H1 (cell line): ENCODE data around the gene PARD3. TPM values are rescaled to one million over a fixed set of nuclear protein-coding genes. Genes with fewer than 3 reads are reported as not detected.

Source experiments
- CTCF ChIA-PET: fragments of 300-600 bp; sonication (Branson Sonifier 250); formaldehyde crosslinking; loops from one replicate; lab custom pipeline; 2021; ENCODE audit not compliant: partially characterized antibody; lab: Charles Lee
- POLR2A ChIA-PET: fragments of 300-600 bp; sonication (Branson Sonifier 250); formaldehyde crosslinking; loops from one replicate; lab custom pipeline; 2021; ENCODE audit warnings: inconsistent platforms; ENCODE audit not compliant: partially characterized antibody; lab: Charles Lee
- DNase-seq, 2 experiments: peaks; one replicate each; pipeline versions ENCODE4 v3.0.0 to v3.0.0-alpha.2; 2010 to 2022; ENCODE audit warnings: low spot score in 2 of 2, low read depth in 1 of 2, mixed read lengths in 1 of 2
- FAIRE-seq: peaks from 2 replicates; lab custom pipeline; 2011; peaks lifted over from hg19 to GRCh38; lab: Jason Lieb, UNC
- H2AFZ ChIP-seq: 2 replicates; pipeline ENCODE4 v1.8.1; 2012; ENCODE audit warnings: low read length, inconsistent platforms
- H2AK5ac ChIP-seq: 2 replicates; pipeline ENCODE4 v1.6.1; 2013; ENCODE audit warnings: low read depth, low read length
- H2BK120ac ChIP-seq: replicated peaks from 2 replicates; pipeline ENCODE3; 2013; ENCODE audit warnings: low read depth, low read length, inconsistent platforms
- H2BK12ac ChIP-seq: 2 replicates; pipeline ENCODE4 v1.6.1; 2013; ENCODE audit warnings: low read depth, low read length
- H2BK15ac ChIP-seq: 2 replicates; pipeline ENCODE4 v1.6.1; 2013; ENCODE audit warnings: low read length
- H2BK20ac ChIP-seq: 2 replicates; pipeline ENCODE4 v1.6.1; 2013; ENCODE audit warnings: low read length
- H2BK5ac ChIP-seq: 2 replicates; pipeline ENCODE4 v1.6.1; 2013; ENCODE audit warnings: low read depth, low read length
- H3K14ac ChIP-seq: 2 replicates; pipeline ENCODE4 v1.6.1; 2013; ENCODE audit warnings: inconsistent platforms; ENCODE audit not compliant: insufficient read length
- H3K18ac ChIP-seq: 2 replicates; pipeline ENCODE4 v1.6.1; 2013; ENCODE audit warnings: low read length; ENCODE audit errors: extremely low read depth
- H3K23ac ChIP-seq: 2 replicates; pipeline ENCODE4 v1.6.1; 2013; ENCODE audit warnings: inconsistent platforms; ENCODE audit not compliant: insufficient read length
- H3K23me2 ChIP-seq: 2 replicates; pipeline ENCODE4 v1.6.1; 2013; ENCODE audit warnings: low read depth, low read length
- H3K27ac ChIP-seq: 2 replicates; pipeline ENCODE4 v1.6.1; 2011; ENCODE audit warnings: low read depth, low read length, inconsistent platforms
- H3K27me3 ChIP-seq, 4 experiments: replicated peaks in 1 of 4; 1 replicate in 1 of 4; 2 replicates in 3 of 4; pipeline versions ENCODE4 v1.6.1 to v1.8.1; 2011 to 2013; ENCODE audit warnings: low read length in 3 of 4, mild to moderate bottlenecking in 3 of 4, inconsistent platforms in 2 of 4, mixed read lengths in 2 of 4, moderate library complexity in 1 of 4; ENCODE audit not compliant: control insufficient read depth in 3 of 4, insufficient read depth in 3 of 4; ENCODE audit errors: extremely low read depth in 1 of 4
- H3K36me3 ChIP-seq, 4 experiments: 2 replicates each; pipeline versions ENCODE4 v1.6.1 to v1.8.1; 2011 to 2013; ENCODE audit warnings: mild to moderate bottlenecking in 4 of 4, low read length in 3 of 4, moderate library complexity in 2 of 4, control low read depth in 1 of 4, inconsistent platforms in 1 of 4; ENCODE audit not compliant: insufficient read depth in 4 of 4, control insufficient read depth in 2 of 4
- H3K4ac ChIP-seq: replicated peaks from 2 replicates; pipeline ENCODE3; 2013; ENCODE audit warnings: low read length, low read depth, mixed read lengths, inconsistent platforms; ENCODE audit not compliant: insufficient read length
- H3K4me1 ChIP-seq, 4 experiments: replicated peaks in 1 of 4; 1 replicate in 1 of 4; 2 replicates in 3 of 4; pipeline versions ENCODE4 v1.6.1 to v1.8.1; 2011 to 2013; ENCODE audit warnings: low read length in 3 of 4, inconsistent platforms in 2 of 4, mixed read lengths in 1 of 4; ENCODE audit not compliant: insufficient read depth in 4 of 4, control insufficient read depth in 3 of 4
- H3K4me2 ChIP-seq, 2 experiments: 2 replicates each; pipeline versions ENCODE4 v1.6.1 to v1.8.1; 2011 to 2013; ENCODE audit warnings: low read depth in 2 of 2, low read length in 2 of 2, control low read depth in 1 of 2, inconsistent platforms in 1 of 2, mild to moderate bottlenecking in 1 of 2; ENCODE audit not compliant: insufficient read depth in 1 of 2
- H3K4me3 ChIP-seq, 4 experiments: fragments of 200-600, 300-600 bp in 1 of 4; sonication (generic), shearing (Covaris generic), sonication (Bioruptor Twin) in 1 of 4; 2 replicates each; pipeline versions ENCODE4 v1.5.1 to v1.8.1; 2011 to 2016; ENCODE audit warnings: low read length in 4 of 4, low read depth in 3 of 4, control low read depth in 2 of 4, inconsistent platforms in 2 of 4, mild to moderate bottlenecking in 2 of 4, mixed read lengths in 1 of 4, moderate library complexity in 1 of 4; ENCODE audit not compliant: insufficient read depth in 2 of 4; ENCODE audit errors: extremely low read depth in 1 of 4
- H3K56ac ChIP-seq: replicated peaks from 2 replicates; pipeline ENCODE3; 2013; ENCODE audit warnings: low read depth, mild to moderate bottlenecking, mixed read lengths, low read length, inconsistent platforms; ENCODE audit not compliant: insufficient read length
- H3K79me1 ChIP-seq: 2 replicates; pipeline ENCODE4 v1.6.1; 2013; ENCODE audit warnings: low read depth, low read length, control low read depth
- H3K79me2 ChIP-seq, 2 experiments: 2 replicates each; pipeline versions ENCODE4 v1.6.1 to v1.8.1; 2012 to 2013; ENCODE audit warnings: low read length in 2 of 2, mild to moderate bottlenecking in 2 of 2, inconsistent platforms in 1 of 2; ENCODE audit not compliant: insufficient read depth in 2 of 2, control insufficient read depth in 1 of 2
- H3K9ac ChIP-seq, 4 experiments: replicated peaks in 1 of 4; 1 replicate in 1 of 4; 2 replicates in 3 of 4; pipeline versions ENCODE4 v1.6.1 to v1.8.1; 2011 to 2013; ENCODE audit warnings: low read depth in 3 of 4, low read length in 3 of 4, control low read depth in 2 of 4, mild to moderate bottlenecking in 2 of 4, moderate library complexity in 2 of 4, inconsistent platforms in 1 of 4; ENCODE audit errors: extremely low read depth in 1 of 4
- H3K9me3 ChIP-seq, 2 experiments: 2 replicates each; pipeline versions ENCODE4 v1.6.1 to v1.8.1; 2012 to 2013; ENCODE audit warnings: mild to moderate bottlenecking in 2 of 2, moderate library complexity in 2 of 2, control low read depth in 1 of 2, inconsistent platforms in 1 of 2, low read depth in 1 of 2, low read length in 1 of 2, mixed read lengths in 1 of 2; ENCODE audit not compliant: insufficient read depth in 2 of 2
- H4K20me1 ChIP-seq, 2 experiments: replicated peaks in 1 of 2; 2 replicates each; pipeline versions ENCODE3 to v1.8.1; 2011 to 2013; ENCODE audit warnings: inconsistent platforms in 2 of 2, low read length in 2 of 2, mild to moderate bottlenecking in 1 of 2; ENCODE audit not compliant: insufficient read depth in 2 of 2, control insufficient read depth in 1 of 2
- H4K5ac ChIP-seq: 2 replicates; pipeline ENCODE4 v1.6.1; 2013; ENCODE audit warnings: low read length, low read depth, mixed read lengths, inconsistent platforms; ENCODE audit not compliant: insufficient read length
- H4K8ac ChIP-seq: 2 replicates; pipeline ENCODE4 v1.8.0; 2013; ENCODE audit warnings: mild to moderate bottlenecking, moderate library complexity, low read length, inconsistent platforms; ENCODE audit not compliant: insufficient read depth; ENCODE audit errors: extremely low read depth
- H4K91ac ChIP-seq: replicated peaks from 2 replicates; pipeline ENCODE3; 2013; ENCODE audit warnings: low read length, mixed read lengths, inconsistent platforms; ENCODE audit not compliant: insufficient read length
- WGBS, 2 experiments: shearing (Covaris generic) in 1 of 2; methylation state at CpG; one replicate each; pipeline versions ENCODE4 v1.1.6 to v1.1.7; 2013 to 2015; ENCODE audit warnings: low lambda C conversion rate in 2 of 2, mixed read lengths in 2 of 2, inconsistent platforms in 1 of 2, low coverage in 1 of 2, missing lambda C conversion rate in 1 of 2; ENCODE audit not compliant: insufficient replicate concordance in 2 of 2, insufficient coverage in 1 of 2, insufficient read length in 1 of 2; ENCODE audit errors: extremely low coverage in 1 of 2, missing lambda C conversion rate in 1 of 2; 5-methylcytosine and 5-hydroxymethylcytosine counted together
- polyA plus RNA-seq, 7 experiments: library from polyadenylated mRNA; depleted of rRNA in 3 of 7; stranded (reverse) in 5 of 7; unstranded in 2 of 7; fragments of >200 nt in 5 of 7; fragments of 200-250 nt in 2 of 7; gene quantifications; 1 replicate in 5 of 7; 2 replicates in 1 of 7; 4 replicates in 1 of 7; pipeline versions ENCODE4 v1.2.1 to v1.2.3, GENCODE V29; 2011 to 2013; ENCODE audit warnings: missing spikeins in 2 of 7, mixed read lengths in 2 of 7
- total RNA-seq: library from RNA; stranded (reverse); fragmentation: NEBNext Ultra II Directional; extraction: Animal tissue kit (Norgen Biotek cat#: 25700); gene quantifications from 2 replicates; pipeline ENCODE4 v1.2.1, GENCODE V29; 2021
- TF ChIP-seq, protein P1 (sequence below): IDR thresholded peaks from 2 replicates; pipeline ENCODE4 v1.6.1; 2012; ENCODE audit warnings: inconsistent platforms

Gene PARD3
- total and polyA plus RNA-seq, 2 of the 8 experiments (the other 6 are each of a cell fraction or from before 2014, with no cell fraction given) = 19.7 to 49.1 TPM

DNA sequence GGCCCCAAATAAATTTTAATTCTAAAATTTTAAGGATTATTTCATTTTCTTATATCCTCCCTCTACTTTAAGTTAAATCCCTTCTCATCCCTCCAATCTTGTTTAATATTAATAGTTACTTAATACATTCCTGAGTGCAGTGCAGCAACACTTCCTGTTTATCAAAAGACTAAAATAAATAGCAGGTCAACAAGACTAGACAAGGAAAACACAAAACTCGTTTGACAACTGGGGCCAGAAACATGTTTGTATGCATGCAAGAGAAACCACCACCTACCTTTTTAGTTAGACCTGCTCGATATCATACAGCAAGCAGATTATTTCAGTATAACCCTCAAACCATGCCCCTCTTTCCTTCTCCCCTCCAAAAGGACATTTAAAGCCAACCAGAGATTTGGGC lies 95.8 kb downstream of the PARD3 start:
- Histone ChIP-seq H3K23me2 (no peaks in the 10 kb centered on the region), H3K36me3 (no peaks in the 10 kb centered on the region), H3K9me3 (no peaks in the 10 kb centered on the region), H4K5ac (no peak overlapping the region), H4K8ac (no peak overlapping the region), H3K4me2 (no peak overlapping the region), H2BK15ac (no peak overlapping the region), H3K27me3 (no peaks in the 10 kb centered on the region), H3K4me3 (no peak overlapping the region), H3K14ac (no peak overlapping the region), H3K4ac (no peak overlapping the region), H3K9ac (no peak overlapping the region), H4K20me1 (peaks cover 1 to 5% of the 10 kb centered on the region in 2 experiments), H2AK5ac (no peak overlapping the region), H3K23ac (no peak overlapping the region), H3K79me1 (peaks cover 9% of the 10 kb centered on the region), H3K27ac (no peak overlapping the region), H3K56ac (no peak overlapping the region), H2BK5ac (no peak overlapping the region), H3K4me1 (no peaks in the 10 kb centered on the region), H2BK20ac (no peak overlapping the region), H4K91ac (no peak overlapping the region), H2BK120ac (no peak overlapping the region), H2AFZ (no peak overlapping the region), H3K79me2 (peaks cover 3 to 81% of the 10 kb centered on the region in 2 experiments; a peak in 2 of 4 replicates), H2BK12ac (no peak overlapping the region), H3K18ac (no peak overlapping the region)
- no peak for FAIRE-seq
- WGBS, 2 experiments = 94% methylated on average over 2 of the region's 2 CpGs; no CpG with 5 or more reads in 1 of the 2 experiments
- POLR2A ChIA-PET = no interaction called here
- no peak for DNase-seq
- CTCF ChIA-PET = no interaction called here
- TF ChIP-seq, protein P1, sequence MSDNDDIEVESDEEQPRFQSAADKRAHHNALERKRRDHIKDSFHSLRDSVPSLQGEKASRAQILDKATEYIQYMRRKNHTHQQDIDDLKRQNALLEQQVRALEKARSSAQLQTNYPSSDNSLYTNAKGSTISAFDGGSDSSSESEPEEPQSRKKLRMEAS = no peak
